GM21723 (cell line): ENCODE data around the gene SDCBP2.

Experiments used
- ATAC-seq: cut with Tn5 transposase; IDR thresholded peaks from one replicate; pipeline ENCODE4 v1.9.1; 2021; ENCODE audit warnings: mild to moderate bottlenecking, moderate library complexity; ENCODE audit not compliant: unreplicated experiment

Gene SDCBP2

GRCh38 chr20:1298888-1299511 is 29.9 kb downstream of the SDCBP2 start:
- no peak for ATAC-seq

DNA sequence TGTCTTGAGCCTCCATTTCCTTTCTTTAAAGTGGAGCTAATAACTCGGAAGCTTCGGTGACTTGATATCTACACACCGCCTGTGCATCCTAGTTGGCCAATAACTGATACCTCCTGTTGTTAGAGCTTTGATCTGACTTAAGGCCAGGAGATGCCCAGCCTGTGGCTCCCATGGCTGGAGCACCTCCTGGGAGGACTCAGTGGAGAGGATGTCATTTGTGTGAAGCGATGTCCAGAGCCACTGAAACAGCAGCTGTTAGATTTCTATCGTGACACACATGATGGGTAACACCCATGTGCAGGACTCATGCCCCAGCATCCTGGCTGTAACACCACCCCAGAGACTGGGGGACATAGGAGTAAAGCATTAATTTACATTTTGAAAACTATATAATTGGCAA is 30.8 kb downstream of the SDCBP2 start:
- ATAC-seq, result no peak

GRCh38 chr20:1297486-1297885 is 31.5 kb downstream of the SDCBP2 start:
- ATAC-seq, result no peak

- no peak for ATAC-seq
Measured at GRCh38 chr20:1296922-1297321, 32.0 kb downstream of the SDCBP2 start.

GRCh38 chr20:1296117-1296610 is 32.8 kb downstream of the SDCBP2 start:
- no peak for ATAC-seq

DNA sequence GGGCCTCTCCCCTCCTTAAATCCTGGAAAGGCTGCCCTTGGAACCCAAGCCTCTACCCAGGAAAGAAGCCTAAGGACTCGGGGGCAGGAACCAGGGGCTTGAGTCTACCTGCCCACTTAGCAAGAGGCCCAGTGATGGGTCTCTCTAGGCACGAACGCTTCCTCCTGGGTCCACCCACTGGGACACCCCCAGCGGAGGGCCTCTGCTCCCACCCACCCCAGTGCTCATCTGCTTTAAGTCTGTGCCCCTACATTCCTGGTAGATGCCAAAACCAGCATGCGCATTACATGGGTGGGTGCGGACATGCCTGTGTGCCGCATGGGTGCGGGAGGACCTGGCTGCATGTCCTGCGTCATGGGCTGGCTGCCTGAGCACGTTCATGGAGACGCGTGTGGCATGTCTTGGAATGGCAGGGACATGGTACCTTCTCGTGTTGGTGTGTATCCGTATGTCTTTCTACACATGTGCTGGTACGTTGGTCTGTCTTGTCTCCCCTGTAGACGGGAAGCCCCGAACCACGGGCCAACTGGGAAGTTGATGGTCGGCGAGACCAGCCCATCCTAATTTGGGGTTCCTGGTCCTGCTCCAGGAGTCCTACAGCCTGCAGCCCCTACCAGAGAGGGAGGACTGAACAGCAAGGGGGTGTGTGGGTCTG is 33.5 kb downstream of the SDCBP2 start:
- ATAC-seq, result no peak

- ATAC-seq, result no peak
Measured at GRCh38 chr20:1294497-1294896, 34.4 kb downstream of the SDCBP2 start.

DNA sequence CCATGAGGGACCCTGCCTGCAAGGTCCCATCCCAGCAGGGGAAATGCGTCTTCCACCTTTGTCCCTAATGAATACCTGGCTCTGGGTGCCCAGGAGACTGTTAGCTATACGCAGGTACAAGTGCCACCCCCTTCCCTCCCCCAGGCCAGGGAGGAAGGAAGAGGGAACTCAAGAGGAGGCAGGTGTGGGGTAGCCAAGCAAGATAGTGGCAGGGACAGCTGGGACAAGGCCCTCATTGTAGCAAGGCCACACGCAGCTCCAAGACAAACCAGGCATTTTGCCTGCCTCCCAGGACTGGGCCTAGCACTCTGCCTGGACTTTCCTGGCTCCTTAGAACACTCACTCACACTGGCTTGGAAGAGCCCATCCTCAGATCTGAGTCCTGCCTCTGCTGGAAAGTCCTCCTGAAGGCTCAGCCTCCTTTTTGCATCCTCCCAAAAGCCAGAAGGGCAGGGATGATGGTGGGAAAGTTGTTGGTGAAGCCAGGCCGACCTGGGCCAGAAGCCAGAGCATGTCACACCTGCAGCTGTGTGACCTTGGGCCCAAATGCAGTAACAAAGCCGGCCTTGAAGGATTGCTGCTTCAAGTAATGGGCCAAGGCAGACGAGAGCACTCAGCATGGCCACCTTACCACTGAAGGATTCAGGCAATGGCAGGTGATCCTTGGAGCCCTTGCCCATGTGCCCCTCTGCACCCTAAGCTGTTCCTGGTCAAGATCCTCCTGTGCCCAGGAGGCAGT is 35.1 kb downstream of the SDCBP2 start:
- no peak for ATAC-seq

DNA sequence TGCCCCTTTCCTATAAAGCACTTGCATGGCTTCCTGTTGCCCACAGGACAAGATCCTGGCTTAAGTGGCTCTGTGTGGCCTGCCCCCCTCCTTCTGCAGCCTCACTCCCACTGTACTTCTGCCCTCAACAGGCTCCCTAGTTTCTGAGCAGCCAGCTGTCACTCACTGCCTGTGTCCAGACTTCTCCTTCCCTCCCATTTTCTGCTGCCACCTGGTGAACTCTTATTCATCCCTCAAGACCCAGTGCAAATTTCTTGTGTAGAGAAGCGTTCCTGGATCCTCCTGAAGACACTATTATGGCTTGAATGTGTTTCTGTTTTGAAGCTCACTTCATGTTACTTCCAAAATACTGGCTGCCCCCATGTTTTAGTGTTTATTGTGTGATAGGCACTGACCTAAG is 36.3 kb downstream of the SDCBP2 start:
- ATAC-seq, result no peak

- no peak for ATAC-seq
Measured at GRCh38 chr20:1291191-1291741, 37.7 kb downstream of the SDCBP2 start.

- ATAC-seq, result no peak
Measured at GRCh38 chr20:1287787-1288569, 41.0 kb downstream of the SDCBP2 start.

- ATAC-seq, result no peak
Measured at GRCh38 chr20:1287306-1287705, 41.6 kb downstream of the SDCBP2 start.

GRCh38 chr20:1286267-1287024 is 42.5 kb downstream of the SDCBP2 start:
- no peak for ATAC-seq

- ATAC-seq, result no peak
Measured at GRCh38 chr20:1283522-1284510, 45.1 kb downstream of the SDCBP2 start.

GRCh38 chr20:1282966-1283365 is 46.0 kb downstream of the SDCBP2 start:
- ATAC-seq, result no peak

GRCh38 chr20:1281279-1282057 is 47.5 kb downstream of the SDCBP2 start:
- ATAC-seq, result no peak

DNA sequence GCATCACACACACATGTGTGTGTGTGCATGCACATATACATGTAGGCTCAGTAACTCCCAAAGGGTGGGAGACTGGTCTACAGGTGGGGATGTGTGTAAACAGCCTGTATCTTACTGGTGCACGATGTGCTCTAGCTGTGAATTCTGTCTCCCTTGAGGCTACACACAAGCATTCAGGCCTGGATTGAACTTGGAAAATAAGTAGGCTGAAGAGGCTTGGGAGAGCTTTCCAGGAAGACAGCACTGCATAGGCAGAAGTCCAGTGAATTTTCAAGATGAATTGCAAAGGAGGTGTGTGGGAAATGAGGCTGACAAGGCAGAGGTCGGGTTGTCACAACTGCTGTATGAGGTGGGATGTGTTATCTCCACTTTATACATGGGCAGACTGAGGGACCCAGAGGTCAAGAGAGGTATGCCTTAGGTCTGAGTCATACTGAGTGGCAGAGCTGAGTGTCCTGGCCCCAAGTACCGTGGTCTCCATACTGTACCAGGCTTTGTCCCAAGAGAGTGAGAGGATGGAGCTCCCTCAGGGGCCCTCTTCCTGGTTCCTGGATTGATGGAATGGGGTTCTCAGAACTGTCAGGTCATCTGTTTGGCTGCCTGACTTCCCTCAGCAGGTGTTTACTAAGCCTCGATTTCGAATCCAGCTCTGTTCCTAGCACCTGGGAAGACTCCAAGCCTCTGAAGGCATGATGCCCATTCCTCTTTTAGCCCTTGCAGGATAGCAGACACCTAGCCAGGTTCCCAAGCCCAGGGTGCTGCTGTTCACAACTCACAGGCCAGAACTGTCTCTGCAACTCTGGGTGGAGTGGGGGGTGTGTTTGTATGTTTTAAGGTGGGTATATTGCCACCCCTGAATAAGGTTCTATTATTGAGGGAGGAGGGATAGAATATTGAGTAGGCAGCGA is 48.5 kb downstream of the SDCBP2 start:
- no peak for ATAC-seq
